RPMI7951 (cell line): ENCODE results near the gene ZNF385B. TPM values are rescaled to one million over a fixed set of nuclear protein-coding genes. Genes with fewer than 3 reads are reported as not detected.

Source experiments
- DNase-seq: peaks from one replicate; pipeline ENCODE4 v3.0.0-alpha.2; 2012; ENCODE audit warnings: low read depth
- total RNA-seq: library from RNA; depleted of rRNA; stranded (reverse); fragments of >200 nt; shearing (Covaris generic); gene quantifications from 2 replicates; pipeline ENCODE4 v1.2.3, GENCODE V29; 2014

ZNF385B gene
- total RNA-seq, 1 experiment from 2014 or later: 0.48 TPM

DNA sequence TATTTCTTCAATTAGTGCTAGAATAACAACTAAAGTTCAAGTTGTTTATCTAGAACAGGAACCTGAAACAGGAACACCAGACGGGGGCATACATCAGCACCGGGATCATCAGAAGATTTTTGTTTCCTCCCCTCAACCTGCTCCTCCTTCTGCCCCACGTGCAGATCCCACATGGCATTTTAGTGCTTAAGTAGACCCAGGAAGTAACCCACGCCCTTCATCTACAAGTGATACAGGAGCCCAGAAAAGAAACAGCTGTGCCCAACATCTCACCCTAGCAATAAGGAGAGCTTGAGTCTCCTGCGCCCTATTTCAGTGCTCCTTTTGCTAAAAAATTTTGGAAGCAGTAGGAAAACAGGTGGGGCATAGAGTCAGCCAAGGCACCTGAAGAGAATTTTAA is 5.2 kb downstream of the ZNF385B start:
- no peak for DNase-seq

DNA sequence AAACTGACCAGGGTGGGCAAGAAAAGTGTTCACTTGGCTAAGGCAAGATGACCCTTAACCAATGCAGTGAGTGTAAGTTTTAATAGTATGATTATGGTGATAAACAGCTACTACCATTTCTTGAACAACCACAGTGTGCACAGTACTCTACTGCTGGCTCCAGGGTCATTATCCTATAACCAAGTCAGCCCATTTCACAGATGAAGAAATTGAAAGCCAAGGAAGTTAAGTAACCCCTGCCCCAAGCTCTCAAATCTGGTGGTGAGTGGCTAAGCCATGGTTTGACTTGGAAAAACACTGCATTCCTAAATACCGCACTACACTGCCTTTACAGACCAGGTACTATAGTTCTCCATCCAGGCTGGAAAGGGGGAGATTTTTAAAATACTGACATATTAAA is 5.7 kb downstream of the ZNF385B start:
- no peak for DNase-seq

DNA sequence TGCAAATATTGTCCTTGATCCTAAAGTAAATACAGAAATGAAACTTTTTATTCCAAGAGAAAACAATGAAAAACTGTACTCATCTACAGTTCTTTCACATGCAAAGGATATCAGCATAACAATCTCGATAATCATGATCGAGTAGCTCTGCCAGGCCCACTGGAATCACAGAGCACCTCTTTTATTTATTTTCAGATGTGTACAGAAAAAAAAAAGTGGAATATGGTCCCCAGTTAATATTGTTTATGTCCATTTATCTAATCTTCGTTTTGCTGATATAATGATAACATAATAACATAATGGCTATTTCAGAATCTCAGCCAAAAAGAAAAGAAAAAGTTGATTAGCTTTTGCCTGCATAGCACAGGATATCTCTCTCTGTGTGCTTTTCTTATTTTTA is 6.5 kb downstream of the ZNF385B start:
- DNase-seq: no peak

DNA sequence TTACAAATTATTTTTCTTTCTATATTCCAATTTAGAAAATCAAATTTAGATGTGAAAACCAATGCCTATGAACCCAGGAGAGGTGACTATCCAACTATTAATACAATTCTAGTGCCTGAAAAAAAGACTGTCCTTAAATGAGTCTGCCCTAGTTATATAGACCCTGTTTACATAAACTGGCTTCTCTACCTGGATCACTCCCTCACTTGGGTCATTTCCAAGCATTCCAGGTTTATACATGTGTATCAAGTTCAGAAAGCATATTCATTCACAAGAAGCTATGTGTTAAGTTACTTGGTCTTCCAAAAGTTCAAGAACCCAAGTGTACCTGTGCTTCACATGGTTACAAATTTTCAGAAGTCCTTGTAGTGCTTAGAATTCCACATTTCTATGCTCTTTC is 8.3 kb downstream of the ZNF385B start:
- no peak for DNase-seq

DNA sequence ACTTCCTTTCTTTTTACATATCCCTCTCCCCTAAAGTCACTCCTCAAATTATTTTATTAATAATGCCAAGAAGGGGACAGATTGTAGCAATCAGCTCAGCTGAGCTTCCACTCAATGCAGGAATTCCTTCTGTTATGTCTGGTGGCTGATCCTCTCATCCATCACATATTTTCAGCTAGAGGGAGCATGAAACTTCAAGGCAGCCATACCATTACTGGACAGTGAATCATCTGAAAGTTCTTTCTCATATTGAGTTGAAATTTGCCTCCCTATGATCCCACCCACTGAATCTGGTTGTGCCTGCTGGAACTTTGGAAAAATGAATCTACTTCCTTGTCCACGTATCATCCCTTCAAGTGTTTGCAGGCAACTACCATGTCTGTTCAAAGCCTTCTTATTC is 11.2 kb downstream of the ZNF385B start:
- DNase-seq: peak; percentile 26

DNA sequence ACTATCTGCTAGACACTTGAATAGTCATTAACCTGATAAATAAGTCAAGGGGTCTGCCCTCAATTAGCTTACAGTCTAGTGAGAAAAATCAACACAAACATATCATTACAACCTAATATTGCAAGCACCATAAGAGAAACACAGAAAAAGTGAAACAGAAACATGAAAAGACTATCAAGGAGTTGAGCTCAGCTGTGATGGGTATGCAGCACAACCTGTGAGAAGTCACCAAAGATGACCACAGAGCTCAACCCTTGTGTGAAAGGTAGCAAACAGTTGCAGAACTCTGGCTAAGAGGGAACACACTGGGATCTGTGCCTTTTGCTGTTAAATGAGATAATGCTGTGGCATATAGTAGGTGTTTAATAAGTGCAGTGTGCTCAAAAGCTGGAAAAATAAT is 11.7 kb downstream of the ZNF385B start:
- no peak for DNase-seq

DNA sequence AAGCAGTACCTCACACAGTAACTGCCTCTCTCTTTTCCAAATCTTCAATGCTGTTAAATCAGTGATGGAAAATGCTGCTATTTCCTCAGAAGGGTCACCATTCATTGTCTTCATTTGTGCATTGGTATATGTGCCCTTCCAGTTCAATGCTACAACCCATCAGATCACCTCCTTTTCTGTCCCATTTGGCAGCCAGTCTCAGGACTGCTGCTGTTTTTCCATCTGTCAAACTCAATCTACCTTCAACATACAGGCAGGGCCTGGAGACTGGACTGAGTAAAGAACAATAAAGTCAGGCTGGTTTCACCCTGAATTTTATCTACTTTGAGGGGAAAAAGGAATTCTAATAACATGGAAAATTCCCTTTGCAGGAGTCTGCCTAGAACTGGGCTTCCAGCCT is 17.9 kb downstream of the ZNF385B start:
- no peak for DNase-seq

DNA sequence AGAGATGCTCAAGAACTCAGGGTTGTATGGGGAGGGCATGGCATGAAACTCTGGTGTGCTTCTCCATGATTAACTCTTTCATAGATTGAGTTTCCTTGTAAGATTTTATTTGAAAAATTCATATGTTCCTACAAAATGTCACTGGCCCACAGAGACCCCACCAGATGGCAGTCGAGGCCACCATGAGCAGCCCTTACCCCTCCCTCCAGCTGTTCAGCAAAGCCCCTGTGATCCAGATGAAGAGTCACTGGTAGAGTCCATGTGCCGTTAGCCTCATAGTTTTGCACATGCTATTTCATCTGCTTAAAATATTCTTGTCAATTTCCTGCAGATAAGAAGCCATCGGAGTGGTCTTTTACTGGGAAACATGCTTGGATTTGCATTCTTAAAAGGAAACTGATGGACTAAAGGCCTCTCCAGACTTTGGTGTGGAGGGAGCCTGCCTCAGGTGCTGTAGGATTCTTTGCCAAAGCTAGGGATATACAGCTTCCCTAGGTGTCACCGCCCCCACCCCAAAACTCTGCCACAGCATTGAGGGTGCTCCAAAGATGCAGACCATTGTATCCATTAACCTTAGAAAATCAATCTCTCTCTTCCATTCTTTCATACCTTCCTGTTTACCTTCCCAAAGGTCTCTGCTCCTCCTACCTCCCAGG is 18.8 kb downstream of the ZNF385B start:
- DNase-seq: peak; percentile 27

DNA sequence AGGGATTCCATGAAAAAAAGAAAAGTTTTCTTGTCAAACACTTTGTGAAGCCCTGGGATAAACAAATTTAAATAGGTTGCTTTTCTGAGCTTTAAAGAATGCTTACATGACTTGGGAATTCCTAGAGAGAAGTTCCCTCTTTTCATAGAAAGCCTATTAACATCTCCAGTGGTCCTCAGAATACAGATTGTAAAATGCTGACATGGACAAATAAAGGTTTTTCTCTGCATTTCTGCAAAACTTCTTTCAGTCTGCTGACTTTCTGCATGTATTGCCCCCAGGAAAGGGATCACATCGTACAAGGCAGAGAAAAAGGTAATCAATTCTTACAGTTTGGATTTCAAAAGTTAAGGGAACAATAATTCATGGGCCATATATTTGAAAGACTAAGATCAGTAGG is 20.6 kb downstream of the ZNF385B start:
- no peak for DNase-seq

DNA sequence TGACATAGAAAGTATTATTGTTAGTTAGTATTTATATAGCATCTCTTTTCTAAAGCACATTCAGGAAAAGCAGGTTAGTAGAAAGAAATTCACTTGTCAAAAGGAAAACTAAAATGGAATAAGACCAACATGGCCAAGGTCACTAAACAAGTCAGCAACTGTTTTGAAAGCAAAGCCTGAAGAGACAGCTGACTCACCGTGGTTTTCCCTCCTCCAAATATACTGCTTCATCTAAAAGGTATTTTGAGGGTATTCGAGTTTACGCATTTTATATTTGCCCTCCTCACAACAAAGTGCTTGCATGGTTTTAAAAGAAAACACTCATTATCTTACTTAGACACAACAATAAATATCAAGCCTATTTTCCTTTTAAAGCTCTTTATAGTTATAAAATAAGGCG is 24.0 kb downstream of the ZNF385B start:
- DNase-seq: peak; percentile 56

DNA sequence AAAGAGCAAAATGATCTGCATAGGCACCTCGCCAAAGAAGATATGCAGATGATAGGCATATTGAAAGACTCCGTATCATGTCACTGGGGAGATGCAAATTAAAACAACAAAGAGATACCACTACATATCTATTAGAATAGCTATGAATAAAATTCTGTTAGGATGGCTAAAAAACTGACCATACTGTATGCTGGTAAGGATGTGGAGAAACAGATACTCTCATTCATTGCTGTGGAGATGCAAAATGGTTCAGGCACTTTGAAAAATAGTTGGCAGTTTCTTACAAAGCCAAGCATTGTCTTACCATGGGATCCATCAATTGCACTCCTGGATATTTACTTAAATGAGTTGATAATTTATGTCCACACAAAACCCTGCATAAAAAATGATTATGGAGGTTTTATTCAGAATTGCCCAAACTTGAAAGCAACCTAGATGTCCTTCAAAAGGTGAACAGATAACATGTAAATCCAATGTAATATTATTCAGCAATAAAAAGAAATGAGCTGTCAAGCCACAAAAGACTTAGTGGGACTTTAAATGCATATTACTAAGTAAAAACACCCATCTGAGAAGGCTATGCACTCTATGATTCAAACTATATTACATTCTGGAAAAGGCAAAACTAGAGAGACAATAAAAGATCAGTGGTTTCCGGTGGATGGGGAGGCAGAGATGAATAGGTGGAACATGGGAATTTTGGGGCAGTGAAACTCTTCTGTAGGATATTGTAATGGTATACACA is 31.2 kb downstream of the ZNF385B start:
- DNase-seq: no peak

DNA sequence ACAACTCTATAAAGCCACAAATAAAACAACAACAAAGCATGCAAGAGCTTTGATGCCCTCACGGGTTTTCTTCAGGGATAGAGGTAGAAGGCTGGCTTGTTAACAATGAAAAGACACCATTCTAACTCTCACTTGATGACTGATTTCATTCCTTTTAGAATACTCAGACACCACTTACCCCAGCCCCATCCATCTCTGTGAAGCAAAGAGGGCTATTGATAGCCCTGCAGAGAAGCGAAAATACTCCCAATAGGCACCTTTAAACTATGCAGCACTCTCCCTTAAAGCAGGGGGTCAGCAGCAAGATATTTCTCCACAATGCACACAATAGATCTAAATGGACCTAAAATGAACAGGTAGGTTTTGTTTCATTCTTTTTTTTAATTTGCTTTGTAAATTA is 35.1 kb downstream of the ZNF385B start:
- DNase-seq: no peak

DNA sequence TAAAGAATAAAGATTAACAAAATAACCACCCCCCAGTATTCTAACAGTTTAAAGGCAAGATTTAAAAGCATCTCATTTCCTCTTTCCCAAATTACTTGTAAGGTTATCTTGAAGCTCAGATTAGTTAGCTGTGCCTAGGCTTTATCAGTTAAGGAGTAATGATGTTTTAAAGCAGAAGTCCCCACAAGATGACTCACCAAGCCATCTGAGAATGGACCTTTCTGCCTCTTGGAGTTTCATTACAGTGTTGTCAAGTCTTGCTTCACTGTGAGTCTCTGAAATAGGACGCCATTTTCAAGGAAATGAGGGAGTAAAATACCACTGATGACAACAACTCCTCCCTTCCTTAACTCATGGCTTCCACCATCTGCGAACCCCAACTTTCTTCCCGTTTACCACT is 35.9 kb downstream of the ZNF385B start:
- peak; percentile 22 for DNase-seq

DNA sequence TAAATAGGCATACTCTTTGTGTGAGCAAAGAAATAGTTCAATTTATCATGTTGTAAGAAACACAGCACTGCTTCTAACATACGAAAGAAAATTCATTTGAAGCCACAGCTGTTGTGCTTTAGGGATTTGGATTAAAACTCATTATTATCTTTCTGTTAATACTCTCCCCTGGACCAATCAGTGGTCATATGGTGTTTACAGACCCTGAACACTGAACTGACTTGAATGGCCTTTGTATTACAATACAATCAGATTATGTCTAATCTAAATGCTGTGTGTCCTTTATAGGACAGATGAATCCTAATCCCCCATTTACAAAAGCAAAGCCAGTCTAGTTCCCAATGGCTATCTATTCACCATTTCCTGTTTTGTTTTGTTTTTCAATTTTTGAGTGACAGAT is 36.5 kb downstream of the ZNF385B start:
- no peak for DNase-seq

DNA sequence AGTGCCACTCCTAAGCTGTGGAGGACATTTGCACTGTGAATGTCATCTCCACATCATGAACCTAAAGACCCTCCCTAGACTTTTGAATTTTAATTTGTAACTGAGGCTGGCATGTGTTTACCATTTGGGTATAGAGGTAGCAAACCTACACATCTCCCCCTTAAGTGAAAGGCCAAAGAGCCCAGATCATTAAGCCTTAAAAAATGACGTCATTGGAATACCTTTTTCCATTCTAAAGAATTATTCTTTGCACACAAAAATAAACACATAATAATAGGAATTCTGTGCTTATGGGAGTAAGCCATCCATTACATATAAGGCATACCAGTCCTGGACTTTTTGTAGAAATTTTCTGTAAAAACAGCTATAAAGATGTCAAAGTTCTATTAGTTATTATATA is 38.9 kb downstream of the ZNF385B start:
- no peak for DNase-seq

DNA sequence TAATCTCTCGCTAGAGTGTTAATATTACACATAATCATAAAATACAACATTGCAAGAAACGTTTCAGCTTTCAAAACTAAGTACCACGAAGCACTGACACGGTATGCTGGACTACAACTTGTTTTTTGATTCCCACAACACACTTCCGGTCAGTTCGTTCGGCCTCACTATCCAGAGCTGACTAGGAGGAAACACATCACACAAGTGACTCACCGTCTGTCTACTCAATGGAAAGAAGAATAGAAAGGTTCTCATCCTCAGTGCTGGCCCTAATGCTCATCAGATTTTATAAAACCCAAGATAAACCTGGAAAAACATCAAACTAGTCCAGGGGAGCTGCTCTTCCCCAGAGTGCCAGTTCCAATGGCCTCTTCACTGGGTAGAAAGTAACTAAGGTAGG is 42.9 kb downstream of the ZNF385B start:
- DNase-seq: peak; percentile 57

DNA sequence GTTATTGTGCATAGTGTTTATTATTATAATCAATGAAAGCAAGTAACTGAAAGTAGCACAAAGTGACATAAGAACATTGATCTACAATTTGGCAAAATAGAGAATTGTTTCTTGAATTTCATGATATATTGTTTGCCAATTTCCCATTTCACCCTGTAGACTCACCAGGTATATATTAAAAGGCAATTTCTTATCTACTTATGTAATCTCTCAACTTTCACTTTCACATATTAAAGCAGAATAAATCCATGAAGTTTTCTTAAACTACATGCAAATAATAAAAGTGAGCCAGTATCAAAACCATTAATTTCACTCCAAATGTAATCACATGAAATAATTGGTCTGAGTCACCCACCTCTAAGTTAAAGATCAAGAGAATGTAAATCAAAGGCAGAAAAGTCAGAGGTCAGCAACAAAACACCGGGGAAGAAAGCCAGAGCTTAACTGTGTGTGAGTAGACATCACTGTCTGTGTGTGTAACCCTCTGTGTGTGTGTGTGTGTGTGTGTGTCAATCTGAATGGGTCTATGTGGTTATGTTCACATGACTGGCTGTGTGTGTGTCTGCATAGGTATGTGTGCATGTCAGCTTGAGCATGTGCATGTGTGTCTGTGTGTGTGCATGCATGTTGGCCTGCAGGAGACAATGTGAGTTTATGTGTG is 44.1 kb downstream of the ZNF385B start:
- peak; percentile 8 for DNase-seq

DNA sequence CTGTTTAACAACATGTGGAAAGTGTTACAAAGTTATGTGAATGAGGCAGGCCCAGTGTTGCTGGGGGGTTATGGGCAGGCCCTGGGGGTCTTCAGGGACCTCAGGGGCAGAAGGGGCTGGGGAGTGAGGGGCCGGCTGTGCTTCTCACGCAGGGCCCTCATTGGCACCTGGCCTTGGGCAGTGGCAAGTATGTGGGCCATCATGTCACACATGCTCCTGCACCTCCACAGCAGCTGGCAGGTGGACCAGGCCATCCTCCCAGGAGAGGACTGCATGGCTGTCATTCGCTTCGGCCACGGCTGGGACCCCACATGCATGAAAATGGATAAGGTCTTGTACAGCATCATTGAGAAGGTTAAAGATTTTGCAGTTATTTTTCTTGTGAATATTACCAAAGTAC is 47.4 kb downstream of the ZNF385B start:
- DNase-seq: no peak

DNA sequence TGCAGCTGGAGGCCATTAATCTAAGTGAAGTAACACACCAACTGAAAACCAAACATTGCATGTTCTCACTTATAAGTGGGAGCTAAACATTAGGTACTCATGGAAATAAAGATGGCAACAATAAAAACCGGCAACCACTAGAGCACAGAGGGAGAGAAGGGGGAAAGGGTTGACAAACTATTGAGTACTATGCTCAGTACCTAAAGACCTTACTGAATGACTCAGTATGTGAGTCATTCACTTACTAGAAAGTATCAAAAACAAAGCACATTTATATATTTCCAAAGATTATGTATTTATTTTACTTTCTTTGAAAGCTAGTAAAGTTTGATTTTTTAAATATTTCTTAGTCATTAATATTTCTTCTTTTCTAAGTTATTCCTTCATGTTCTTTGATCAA is 48.9 kb downstream of the ZNF385B start:
- no peak for DNase-seq

DNA sequence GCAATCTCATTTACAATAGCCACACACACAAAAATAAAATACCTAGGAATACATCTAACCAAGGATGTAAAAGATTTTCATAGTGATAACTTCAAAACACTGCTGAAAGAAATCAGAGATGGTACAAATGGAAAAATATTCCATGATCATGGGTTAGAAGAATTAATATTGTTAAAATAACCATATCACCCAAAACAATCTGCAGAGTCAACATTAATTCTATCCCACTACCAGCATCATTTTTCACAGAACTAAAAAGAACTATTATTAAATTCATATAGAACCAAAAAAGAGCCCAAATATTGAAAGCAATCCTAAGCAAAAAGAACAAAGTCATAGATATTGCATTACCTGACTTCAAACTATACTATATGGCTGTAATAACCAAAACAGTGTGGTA is 50.4 kb downstream of the ZNF385B start:
- no peak for DNase-seq

DNA sequence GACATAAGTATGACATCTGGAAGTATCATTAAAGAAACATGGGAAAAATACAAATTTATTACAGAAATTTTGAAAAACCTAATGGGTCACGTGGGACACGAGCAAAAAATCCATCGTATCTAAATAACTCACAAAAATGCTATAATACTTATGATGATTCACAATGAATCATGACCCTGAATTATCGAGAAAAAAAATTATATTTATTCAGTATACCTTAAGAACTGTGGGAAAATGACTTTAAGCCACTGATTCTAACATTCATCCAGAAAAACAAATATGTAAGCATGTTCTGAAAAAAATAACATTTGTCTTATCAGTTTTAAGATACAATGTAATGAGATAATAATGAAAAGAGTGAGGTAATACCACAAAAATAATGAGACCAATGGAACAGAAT is 51.8 kb downstream of the ZNF385B start:
- no peak for DNase-seq

DNA sequence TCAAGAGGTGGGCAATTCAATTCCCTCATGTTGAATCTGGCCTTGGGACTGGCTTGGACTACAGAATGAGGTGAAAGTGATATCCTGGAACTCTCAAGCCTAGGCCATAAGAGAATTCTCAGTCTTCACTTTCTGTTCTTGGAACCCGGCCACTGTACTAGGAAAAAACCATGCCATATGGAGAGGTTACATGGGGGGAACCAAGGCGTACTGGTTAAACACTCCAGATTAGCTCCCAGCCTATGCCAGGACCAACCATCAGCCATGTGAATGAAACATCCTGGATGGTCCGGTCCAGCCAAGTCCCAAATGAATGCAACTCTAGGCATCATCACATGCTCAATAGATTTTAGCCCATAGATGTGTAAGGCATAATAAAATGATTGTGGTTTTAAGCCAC is 56.4 kb downstream of the ZNF385B start:
- DNase-seq: no peak

DNA sequence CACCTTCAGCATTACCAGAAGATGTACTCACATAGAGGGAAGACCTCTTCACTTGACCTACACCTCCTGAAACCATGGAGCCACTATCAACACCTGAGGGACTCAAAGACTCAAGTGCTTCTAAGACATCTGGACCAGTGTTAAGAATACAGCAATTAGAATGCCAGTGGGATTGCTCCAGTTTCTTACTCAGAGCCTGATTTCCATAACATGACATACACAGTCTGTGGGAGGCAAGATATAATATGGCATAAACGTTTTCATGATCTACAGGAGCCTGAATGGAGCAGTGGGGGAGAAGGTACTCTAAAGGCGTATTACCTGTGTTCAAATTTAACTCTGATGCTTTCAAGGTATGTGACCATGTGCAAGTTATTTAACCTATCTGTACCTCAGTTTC is 57.2 kb downstream of the ZNF385B start:
- no peak for DNase-seq
